ENCODE measurements around the gene ATG9A. TPM values are rescaled to one million over a fixed set of nuclear protein-coding genes. Genes with fewer than 3 reads are reported as not detected.

The ATG9A gene
- total RNA-seq, 1 donor, result 60.8 TPM

GRCh38 chr2:219175928-219176817, 53.3 kb downstream of the ATG9A start:
- Histone ChIP-seq H4K20me1 (ENCODE audit: insufficient read depth, low read length) (peaks cover 13% of the 10 kb centered on the region), H3K79me2 (ENCODE audit: insufficient read depth, low read length) (peaks cover 51% of the 10 kb centered on the region), H3K4me2 (ENCODE audit: insufficient read depth, low read length) (peak overlapping the region; percentile 94), H3K36me3 (ENCODE audit: insufficient read depth, low read length) (peaks cover 31% of the 10 kb centered on the region), H3K27ac (ENCODE audit: low read depth, low read length) (peak overlapping the region; percentile 83), H3K4me3 (ENCODE audit: insufficient read depth, low read length) (peak overlapping the region; percentile 78), H3K4me1 (ENCODE audit: insufficient read depth, low read length) (peaks cover 32% of the 10 kb centered on the region), H2AFZ (ENCODE audit: low read length) (peak overlapping the region; percentile 89), H3K27me3 (ENCODE audit: insufficient read depth, low read length) (no peaks in the 10 kb centered on the region), H3K9me3 (ENCODE audit: low read depth, low read length) (no peaks in the 10 kb centered on the region)
- DNase-seq (ENCODE audit: insufficient read length, low spot score, missing footprints), result peak; percentile 82
- TF ChIP-seq CTCF (IDR thresholded peaks at IDR 0.05; ENCODE audit: extremely low read depth, low read depth, low read length), result no peak

- Histone ChIP-seq H4K20me1 (ENCODE audit: insufficient read depth, low read length) (peaks cover 13% of the 10 kb centered on the region), H3K9me3 (ENCODE audit: low read depth, low read length) (no peaks in the 10 kb centered on the region), H3K27ac (ENCODE audit: low read depth, low read length) (peak overlapping the region; percentile 83), H3K79me2 (ENCODE audit: insufficient read depth, low read length) (peaks cover 48% of the 10 kb centered on the region), H3K27me3 (ENCODE audit: insufficient read depth, low read length) (no peaks in the 10 kb centered on the region), H3K4me2 (ENCODE audit: insufficient read depth, low read length) (peak overlapping the region; percentile 94), H2AFZ (ENCODE audit: low read length) (no peak overlapping the region), H3K36me3 (ENCODE audit: insufficient read depth, low read length) (peaks cover 25% of the 10 kb centered on the region), H3K4me3 (ENCODE audit: insufficient read depth, low read length) (peak overlapping the region; percentile 78), H3K4me1 (ENCODE audit: insufficient read depth, low read length) (peaks cover 36% of the 10 kb centered on the region)
- TF ChIP-seq CTCF (IDR thresholded peaks at IDR 0.05; ENCODE audit: extremely low read depth, low read depth, low read length), result no peak
- no peak for DNase-seq (ENCODE audit: insufficient read length, low spot score, missing footprints)
These were observed 54.0 kb downstream of the ATG9A start for GRCh38 chr2:219175486-219175885.

- peaks cover 18% of the 10 kb centered on the region for H3K36me3 ChIP-seq (ENCODE audit: insufficient read depth, low read length)
- DNase-seq (ENCODE audit: insufficient read length, low spot score, missing footprints), result no peak
- no peak overlapping the region for H2AFZ ChIP-seq (ENCODE audit: low read length)
- peaks cover 41% of the 10 kb centered on the region for H3K79me2 ChIP-seq (ENCODE audit: insufficient read depth, low read length)
- H3K4me1 ChIP-seq (ENCODE audit: insufficient read depth, low read length), result peaks cover 36% of the 10 kb centered on the region
- no peak for TF ChIP-seq CTCF (IDR thresholded peaks at IDR 0.05; ENCODE audit: extremely low read depth, low read depth, low read length)
- H3K4me2 ChIP-seq (ENCODE audit: insufficient read depth, low read length), result no peak overlapping the region
- H4K20me1 ChIP-seq (ENCODE audit: insufficient read depth, low read length), result peaks cover 13% of the 10 kb centered on the region
- no peak overlapping the region for H3K4me3 ChIP-seq (ENCODE audit: insufficient read depth, low read length)
- peak overlapping the region; percentile 9 for H3K27ac ChIP-seq (ENCODE audit: low read depth, low read length)
- H3K27me3 ChIP-seq (ENCODE audit: insufficient read depth, low read length), result no peaks in the 10 kb centered on the region
- H3K9me3 ChIP-seq (ENCODE audit: low read depth, low read length), result no peaks in the 10 kb centered on the region
These were observed 54.6 kb downstream of the ATG9A start for GRCh38 chr2:219174801-219175200.

GRCh38 chr2:219174146-219174545, 55.3 kb downstream of the ATG9A start:
- no peaks in the 10 kb centered on the region for H3K27me3 ChIP-seq (ENCODE audit: insufficient read depth, low read length)
- H3K27ac ChIP-seq (ENCODE audit: low read depth, low read length), result peak overlapping the region; percentile 9
- no peaks in the 10 kb centered on the region for H3K9me3 ChIP-seq (ENCODE audit: low read depth, low read length)
- peaks cover 15% of the 10 kb centered on the region for H3K36me3 ChIP-seq (ENCODE audit: insufficient read depth, low read length)
- no peak for TF ChIP-seq CTCF (IDR thresholded peaks at IDR 0.05; ENCODE audit: extremely low read depth, low read depth, low read length)
- no peak overlapping the region for H3K4me3 ChIP-seq (ENCODE audit: insufficient read depth, low read length)
- DNase-seq (ENCODE audit: insufficient read length, low spot score, missing footprints), result no peak
- no peak overlapping the region for H2AFZ ChIP-seq (ENCODE audit: low read length)
- H4K20me1 ChIP-seq (ENCODE audit: insufficient read depth, low read length), result peaks cover 8% of the 10 kb centered on the region
- peak overlapping the region; percentile 5 for H3K4me2 ChIP-seq (ENCODE audit: insufficient read depth, low read length)
- H3K4me1 ChIP-seq (ENCODE audit: insufficient read depth, low read length), result peaks cover 31% of the 10 kb centered on the region
- peaks cover 34% of the 10 kb centered on the region for H3K79me2 ChIP-seq (ENCODE audit: insufficient read depth, low read length)

All from osteoblast (primary cell).